GM03348 (cell line): ENCODE measurements around the gene ADAMTSL3.

Source experiments
- DNase-seq: peaks from one replicate; pipeline ENCODE4 v3.0.0; 2012; ENCODE audit warnings: low spot score

ADAMTSL3 gene

DNA sequence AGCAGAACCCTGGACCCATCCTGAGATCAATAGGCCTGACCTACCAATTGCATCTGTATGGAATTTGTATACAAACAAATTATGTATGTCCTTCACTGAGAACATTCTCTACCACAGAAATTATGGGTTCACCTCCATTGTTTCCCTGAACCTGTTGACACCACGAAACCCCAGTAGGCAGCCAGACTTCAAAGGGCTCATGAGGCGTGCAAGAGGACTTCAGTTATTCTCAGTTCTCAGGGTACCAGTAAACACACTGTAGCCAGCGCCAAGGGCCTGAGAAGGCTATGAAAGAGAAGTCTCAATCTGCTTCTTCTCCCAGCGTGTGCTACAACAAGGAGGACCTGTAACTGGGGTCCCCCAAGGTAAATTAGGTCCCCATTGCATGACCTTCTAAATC, 326.7 kb downstream of the ADAMTSL3 start:
- DNase-seq, result no peak

DNA sequence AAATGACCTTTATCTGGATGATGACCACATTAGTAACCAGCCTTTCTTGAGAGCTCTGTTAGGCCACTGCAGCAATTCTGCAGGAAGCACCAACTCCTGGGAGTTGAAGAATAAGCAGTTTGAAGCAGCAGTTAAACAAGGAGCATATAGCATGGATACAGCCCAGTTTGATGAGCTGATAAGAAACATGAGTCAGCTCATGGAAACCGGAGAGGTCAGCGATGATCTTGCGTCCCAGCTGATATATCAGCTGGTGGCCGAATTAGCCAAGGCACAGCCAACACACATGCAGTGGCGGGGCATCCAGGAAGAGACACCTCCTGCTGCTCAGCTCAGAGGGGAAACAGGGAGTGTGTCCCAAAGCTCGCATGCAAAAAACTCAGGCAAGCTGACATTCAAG, 328.8 kb downstream of the ADAMTSL3 start:
- DNase-seq, result no peak

DNA sequence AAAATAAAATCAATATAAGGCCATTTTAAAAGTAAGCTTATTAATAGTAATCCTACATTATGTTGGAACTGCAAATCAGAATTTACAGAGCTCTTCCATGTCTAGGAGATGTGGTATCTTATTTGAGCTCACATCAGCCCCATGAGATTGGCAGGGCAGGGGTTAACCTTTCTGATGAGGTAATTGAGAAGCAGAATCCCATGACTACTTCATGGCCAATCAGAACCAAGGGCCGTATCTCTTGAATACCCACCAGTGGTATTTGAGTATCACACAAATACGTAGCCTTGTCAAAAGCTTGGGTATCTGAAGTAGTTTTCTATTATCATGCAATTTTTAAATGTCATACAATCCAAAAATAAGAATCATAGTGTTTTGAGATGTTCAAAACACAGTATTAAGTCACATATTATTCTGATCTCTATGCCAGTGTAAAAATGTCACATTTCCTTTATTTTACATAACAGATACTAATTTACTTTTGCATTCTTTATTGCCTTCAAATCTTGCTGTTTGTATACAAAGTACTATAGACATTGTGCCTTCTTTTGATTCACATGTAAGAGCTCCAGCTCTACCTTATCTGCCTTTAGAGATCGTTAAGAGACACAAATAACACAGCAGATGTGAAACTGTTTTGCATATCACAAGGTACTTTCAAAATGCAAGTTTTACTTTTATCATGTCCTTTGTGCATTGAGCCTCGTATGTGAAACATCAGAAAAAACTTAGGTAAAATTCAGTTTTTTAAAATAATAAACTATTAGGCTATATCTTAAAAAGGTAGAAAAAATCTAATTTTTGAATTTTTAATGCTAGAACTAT, 329.9 kb downstream of the ADAMTSL3 start:
- no peak for DNase-seq

DNA sequence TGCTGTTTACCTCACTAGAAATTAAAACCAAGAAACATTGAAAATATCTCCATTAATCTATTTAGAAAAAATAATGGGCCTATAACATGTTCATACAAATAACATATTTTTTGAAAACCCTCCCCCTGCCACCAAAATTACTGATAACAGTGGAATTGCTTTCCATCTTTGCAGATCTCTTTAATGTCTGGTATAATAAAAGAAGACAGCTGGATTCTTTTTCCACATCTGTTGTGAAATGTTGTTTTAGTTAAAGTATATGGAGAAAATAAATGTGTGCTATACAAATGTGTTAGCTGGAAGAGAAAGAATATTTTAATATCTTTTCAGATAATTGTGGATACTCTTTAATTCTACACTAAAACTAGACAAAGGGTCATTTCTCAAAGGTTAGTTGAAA, 330.7 kb downstream of the ADAMTSL3 start:
- no peak for DNase-seq

DNA sequence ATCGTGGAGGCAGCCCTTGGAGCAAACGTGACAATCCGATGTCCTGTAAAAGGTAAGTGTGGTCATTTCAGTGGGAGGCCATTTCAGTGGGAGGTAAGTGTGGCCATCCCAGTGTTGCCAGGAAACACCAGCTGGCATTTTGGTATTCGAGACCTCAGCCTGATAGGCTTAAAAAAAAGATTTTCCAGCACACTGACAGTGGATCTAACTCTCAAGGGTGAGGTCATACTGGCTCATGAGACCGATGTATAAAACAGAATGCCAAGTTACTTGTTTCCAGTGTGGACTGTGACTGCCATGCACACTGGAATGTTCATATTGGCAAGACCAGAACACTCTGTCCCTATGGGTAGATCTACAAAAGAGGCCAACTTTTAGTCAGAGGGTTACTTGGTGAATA, 337.2 kb downstream of the ADAMTSL3 start:
- DNase-seq, result no peak

DNA sequence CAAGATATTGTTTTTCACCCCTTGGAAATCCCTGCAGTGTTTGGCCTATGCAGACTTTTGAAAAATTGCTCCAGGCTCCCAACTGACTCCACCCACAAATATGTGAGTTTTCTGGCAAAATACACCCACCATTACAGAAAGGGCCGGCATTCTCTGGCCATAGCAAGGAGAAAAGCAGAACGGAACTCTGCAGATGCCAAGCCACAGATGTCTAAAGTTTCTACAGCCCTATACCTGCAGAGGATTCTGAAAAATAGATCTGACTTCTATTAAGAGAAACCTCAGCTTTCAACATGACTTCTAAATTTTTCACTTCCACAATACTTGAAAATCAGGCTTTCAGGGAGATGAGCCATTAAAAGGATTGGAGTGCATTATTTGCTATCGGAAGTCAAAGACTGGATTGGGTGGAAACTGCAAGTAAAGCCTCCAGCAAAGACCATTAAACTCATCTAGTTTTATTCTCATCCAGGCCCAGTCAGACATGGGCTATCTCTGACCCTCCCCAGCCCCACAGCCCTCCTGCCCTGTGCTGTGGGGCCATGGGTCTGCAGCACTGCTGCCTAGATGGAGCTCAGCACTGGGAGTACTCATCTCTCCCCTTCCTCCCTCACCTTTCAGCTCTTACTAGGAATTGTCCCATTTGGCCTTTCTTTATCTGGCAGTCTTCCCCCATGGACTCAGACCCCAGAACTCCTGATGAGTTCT, 338.6 kb downstream of the ADAMTSL3 start:
- DNase-seq, result no peak

DNA sequence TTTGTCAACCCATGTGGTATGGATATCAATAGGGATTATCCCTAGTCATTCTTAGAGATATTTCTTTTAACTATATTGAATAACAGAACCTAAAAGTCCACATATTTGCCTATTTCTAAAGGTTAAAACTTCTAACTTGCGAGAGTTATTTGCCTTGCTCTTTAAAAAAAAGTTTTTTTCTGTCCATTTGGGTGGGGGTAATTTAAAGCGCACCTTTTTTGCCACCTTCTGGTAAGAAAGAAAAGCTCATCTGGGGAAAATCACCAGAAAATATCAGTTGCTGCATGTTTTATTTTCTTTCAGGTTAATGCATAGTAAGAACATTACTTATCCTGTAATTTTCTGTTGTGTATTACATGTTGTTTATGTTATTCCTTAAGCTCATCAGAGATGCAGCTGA, 339.7 kb downstream of the ADAMTSL3 start:
- DNase-seq, result no peak

DNA sequence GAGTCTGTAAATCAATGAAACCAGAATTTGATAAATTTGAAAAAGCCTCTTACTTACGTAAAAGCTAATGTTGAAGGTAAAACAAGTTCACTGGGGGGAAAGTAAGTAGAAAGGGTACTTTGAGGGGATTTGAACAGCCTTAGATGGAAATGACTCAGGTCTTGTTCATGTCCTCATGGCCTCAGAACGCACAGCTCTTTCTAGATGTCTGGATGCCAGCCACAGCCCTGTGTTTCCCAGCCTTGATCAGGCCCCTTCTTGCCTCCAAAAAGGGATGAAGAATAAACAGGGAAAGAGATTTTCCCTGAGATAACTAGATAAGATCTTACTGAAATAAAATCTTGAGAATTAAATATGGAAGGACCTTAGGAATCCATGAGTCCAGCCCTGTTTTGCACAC, 344.6 kb downstream of the ADAMTSL3 start:
- DNase-seq, result no peak

DNA sequence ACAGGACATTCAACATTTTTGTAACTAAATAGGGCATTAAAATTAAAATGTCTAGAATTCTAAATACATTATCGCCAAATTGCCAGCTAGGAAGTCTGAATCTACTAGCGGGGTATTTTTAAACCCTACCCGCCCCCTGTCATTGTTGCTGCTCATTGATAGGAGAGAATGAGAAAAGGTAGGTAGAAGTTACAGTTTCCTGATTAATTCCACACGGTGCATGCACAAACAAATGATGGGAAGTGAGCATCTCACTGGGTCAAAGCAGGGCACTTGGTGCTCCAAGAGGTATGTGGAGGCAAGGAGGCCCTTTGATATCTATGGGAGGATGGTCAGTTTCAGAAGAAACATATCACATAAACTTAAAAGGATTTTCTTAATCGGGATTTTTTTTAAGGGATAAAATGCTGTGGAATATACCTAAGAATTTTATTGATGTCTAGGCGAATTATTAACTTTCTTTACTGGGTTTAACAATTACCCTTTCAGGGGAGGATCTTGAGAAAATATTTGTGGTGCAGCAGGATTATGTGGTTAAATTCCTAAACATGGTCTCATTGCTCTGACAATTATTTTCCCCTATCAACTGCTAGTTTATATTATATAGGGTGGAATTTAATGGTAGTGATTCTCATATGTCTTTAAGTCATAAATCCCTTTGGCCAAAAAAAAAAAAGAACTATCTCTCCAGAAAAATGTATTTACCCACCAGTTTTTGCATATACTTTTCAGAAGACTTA, 345.6 kb downstream of the ADAMTSL3 start:
- DNase-seq, result no peak

DNA sequence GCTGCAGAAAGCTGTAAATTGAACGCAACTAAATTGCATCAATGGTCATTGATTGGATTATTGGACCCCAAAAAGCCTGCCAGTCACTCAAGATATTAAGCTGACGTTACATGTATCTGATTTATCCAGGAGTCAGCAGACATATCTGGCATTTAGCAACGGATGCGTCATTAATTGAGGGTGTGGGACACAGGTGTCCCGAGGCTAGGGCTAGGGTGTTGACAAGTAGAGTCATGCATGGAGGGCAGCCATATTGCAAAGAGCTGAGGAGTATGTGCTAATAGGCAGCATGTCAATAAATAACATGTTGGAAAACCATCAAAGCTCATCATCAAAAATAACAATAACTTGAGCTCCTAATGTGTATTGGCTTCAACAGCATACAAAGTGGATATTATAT, 347.1 kb downstream of the ADAMTSL3 start:
- DNase-seq, result no peak

DNA sequence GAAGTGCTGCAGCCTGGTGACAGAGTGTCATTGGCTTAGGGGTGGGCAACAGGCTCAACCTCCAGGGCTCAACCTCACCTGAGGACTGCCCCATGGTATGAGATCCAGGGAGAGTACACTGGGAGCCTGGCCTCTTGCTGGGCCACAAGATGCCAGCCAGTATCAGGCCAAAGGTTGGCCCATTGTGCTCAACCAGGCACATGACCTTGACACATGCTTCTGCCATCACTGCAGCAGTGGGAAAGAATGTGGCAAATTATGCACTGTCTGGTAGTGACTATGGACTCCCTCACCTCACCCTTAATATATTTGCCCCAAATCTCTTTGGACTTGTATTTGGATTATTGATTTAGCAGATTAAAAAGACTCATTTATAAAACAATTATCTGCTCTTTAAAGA, 347.7 kb downstream of the ADAMTSL3 start:
- no peak for DNase-seq

DNA sequence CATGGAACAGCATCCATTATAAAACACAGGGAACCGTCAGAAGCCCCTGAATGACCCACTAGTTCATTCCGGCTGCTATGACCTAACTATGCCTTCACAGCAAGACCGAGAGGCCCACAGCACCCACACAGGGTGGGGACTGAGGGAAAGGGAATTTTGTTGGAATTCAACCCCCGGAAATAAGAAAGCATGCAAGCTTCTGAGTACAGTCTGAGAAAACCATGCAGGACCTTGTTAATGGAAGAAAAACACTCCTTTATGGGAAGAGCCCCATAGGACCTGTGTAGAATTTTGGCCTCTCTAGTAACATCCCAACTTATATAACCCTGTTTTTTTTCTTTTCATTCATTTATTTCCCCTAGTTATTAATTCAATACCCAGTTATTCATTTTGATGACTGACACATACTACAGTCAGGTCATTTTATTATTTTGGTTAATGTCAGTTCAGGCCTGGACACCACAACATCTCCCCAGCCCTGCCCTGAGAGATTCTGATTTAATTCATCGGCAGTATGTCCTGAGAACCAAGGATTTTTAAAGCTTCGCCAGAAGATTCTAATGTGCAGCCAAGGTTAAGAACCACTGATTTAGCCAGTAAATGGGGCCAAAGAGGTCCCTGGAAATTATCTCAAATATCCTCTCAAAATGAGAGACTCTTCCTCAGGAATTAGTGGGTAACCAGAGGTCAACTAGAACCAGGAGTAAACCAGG, 350.0 kb downstream of the ADAMTSL3 start:
- no peak for DNase-seq

DNA sequence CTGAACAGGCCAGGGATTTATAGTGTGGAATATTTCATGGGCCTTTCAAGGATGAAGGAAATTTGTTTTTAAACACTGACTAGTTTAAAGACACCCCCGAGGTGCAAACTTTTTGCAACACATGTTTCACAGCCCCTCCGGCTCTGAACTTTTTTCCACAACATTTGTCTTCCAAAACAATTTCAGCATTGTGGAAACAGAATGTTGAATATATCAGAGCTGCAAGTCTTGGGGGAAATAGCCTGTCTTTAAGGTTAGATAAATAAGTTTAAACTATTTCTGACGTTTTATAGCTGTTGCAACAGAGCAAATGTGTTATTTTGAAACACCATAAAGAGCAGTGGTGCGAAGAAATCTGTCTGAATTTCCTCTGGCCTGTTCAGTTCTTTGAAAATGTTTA, 352.5 kb downstream of the ADAMTSL3 start:
- DNase-seq, result no peak

DNA sequence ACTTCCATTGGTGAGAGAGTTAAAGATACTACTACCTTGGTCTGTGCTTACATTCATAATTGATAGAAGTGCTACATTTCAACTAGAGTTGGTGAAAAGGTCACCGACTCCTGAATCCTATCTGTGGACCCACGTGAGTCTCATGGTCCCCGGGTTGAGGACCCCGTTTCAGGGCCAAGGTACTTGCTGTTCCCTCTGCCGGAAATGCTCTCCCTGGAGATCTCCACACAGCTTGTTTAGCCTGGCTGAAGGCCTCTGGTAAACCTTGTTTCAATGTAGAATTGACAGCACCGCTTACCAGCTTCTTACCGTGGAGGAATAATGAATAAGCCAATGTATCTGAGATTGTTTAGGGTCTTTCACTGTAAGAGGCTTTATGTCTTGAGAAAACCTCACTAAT, 355.7 kb downstream of the ADAMTSL3 start:
- DNase-seq, result no peak

DNA sequence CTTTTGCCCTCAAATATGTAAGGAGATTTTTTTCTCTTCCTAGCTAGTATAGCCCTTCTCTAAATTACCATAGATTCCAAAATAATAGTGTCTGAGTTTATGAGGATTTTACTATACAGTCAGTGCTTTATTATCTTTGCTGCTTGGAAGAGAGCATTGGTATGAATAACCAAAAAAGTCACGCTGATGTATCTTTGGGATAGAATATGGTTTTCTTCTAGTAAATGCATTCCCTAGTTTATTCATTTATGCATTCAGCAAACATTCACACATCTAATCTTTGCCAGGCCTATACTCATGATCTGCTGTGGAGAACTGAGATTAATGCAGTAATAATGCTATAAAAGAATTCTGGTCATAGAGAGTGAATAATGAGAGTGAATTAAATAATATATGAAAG, 356.3 kb downstream of the ADAMTSL3 start:
- no peak for DNase-seq

DNA sequence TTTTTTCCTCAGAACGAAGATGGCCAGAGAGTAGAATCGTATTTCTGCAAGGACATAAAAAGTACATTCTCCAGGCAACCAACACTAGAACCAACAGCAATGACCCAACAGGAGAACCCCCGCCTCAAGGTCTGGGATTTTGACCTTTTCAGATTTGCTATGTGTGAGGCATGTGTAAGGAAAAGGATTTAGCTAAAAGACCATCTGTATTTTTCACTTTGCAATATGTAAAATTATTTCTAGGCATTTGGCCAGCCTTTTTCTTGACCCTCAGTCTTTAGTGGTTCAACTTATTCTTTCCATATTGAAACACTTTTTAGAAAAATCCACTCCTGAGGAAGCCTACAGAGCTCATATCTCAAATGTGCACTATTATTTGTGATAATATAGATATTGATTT, 362.4 kb downstream of the ADAMTSL3 start:
- no peak for DNase-seq

DNA sequence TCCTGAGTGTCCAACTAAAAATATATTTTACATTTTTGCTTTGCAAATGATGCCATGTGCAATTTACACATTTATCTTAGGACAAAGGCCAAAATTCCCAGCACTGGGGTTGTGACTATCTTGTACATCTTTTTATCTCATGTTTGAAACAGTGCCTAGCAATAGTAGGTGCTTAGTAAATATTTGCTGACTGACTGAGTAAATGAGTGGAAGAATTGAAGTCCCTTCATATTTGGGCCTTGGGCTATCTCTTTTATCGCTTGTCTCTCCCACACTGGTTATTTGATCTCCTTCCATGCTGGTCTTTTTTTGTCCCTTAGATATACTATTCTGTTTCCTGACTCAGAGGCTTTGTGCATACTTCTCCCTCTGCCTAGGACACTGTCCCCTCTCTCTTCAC, 368.6 kb downstream of the ADAMTSL3 start:
- no peak for DNase-seq

DNA sequence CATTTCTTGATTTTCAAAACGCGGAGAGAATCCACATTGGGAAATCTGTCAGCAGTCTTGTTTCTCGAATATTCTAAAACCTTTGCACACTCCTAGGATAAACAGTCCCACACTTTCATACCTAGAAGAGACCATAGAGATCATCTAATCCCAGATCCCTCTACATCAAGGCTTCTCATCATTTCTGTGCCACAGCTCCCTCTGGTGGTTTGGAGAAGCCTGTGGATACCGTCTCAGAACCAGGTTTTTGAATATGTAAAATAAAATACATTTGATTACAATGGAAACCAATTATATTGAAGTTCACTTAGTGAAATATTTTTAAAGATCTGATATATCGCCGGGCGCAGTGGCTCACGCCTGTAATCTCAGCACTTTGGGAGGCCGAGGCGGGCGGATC, 369.7 kb downstream of the ADAMTSL3 start:
- DNase-seq, result peak; percentile 33

DNA sequence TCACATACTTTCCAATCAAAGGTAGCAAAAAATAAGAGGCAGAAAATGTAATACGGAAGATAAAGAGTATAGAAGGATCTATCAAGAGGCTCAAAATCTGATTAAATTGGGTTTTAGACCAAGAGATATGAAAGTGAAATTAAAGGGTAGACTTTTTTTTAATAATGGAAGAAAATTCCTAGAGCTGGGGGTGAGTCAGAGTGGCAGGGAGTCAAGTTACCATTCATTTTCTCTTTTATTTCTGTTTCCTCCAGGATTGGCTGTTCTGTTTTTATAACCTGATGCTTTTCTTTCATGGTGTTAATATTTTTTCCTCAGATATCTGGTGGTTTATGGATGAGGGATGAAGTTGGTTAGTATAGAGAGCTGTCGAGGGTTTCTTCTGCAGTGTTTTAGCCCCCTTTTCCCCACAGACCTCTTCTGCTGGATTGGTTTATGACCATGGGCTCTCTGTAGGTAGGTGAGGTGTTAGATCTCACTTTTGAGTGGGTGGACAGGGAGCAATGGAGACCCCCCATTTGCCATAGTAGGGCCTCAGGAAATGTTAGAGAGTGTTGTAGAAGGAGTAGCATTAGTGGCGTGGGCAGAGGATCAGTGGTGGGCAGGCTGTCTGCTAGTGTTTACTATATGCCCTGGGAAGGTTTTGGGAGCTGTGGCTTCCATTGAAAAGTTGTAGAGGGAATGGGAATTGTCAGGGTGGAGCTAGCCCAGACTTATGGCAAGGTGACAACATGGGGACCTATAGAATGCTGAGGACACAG, 380.1 kb downstream of the ADAMTSL3 start:
- DNase-seq, result peak; percentile 15

DNA sequence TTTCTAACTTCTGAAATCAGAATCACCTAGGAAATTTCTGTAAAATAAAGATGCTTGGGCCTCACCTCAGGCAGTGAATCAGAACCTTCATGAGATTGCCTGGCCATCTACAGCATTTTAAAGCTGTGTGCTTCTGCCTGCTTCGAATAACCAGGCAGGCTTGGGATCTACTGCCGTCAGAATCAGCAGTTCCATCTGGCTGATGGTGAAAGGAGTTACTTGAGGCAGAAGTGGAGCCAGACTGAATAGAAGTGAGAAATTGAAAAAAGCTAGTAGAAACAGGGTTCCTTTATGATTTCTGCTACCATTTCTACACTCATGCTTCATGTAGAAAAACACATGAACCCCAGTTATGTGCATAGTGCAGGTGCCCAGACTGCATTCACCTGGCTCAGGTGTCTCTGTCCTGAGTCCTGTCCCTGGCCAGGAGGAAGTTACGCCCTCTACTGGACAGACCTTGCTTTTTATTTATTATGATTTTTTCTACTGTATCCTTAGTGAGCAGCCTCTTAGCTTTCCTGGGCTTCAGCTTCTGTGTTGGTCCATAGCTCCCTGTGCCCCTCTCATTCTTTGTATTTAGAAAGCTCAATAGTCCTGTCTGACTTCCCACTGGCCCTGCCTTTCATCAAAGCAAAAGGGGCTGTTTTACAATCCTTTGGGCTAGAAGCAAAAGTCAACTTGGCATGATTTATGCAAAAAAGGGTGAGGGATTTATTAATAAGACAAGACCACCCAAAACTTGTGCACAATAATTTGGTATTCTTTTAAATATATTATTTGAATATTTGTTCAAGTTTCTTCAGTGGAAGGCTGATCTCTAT, 380.9 kb downstream of the ADAMTSL3 start:
- DNase-seq, result no peak

DNA sequence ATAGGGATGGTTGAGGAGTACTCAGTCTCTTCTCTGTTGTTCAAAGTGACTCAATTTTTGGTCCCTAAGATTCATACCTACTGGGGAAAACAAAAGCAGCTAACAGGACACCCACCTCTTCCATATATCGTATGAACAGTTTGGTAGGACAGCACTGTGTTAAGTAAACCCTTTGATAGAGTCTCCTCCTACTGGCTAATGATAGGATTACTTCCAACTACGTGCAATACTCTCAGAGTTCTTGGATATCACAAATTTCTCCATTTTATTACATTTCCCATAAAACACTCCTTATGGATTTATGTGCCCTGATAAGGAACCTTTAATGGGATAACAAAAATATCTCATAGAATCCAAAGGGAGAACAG, 381.5 kb downstream of the ADAMTSL3 start:
- DNase-seq, result peak; percentile 52
